Stomach (tissue), 9 donors: Measurements from ENCODE around the gene ZC3H7B. TPM values are rescaled to one million over a fixed set of nuclear protein-coding genes. Genes with fewer than 3 reads are reported as not detected.

Source experiments
- DNase-seq, 2 donors: peaks; one replicate each; pipeline versions ENCODE4 v3.0.0 to v3.0.0-alpha.2; 2013 to 2019
- H3K27ac ChIP-seq, 5 donors: fragments of 200-600 bp in 4 of 5; sonication (generic) in 4 of 5; one replicate each; pipeline ENCODE4 v1.5.1; 2013 to 2019; ENCODE audit warnings: mild to moderate bottlenecking in 1 of 5, moderate library complexity in 1 of 5
- H3K27me3 ChIP-seq, 3 donors: fragments of 200-600 bp; sonication (generic); one replicate each; pipeline ENCODE4 v1.5.1; 2017 to 2019; ENCODE audit warnings: mixed run types in 1 of 3
- H3K36me3 ChIP-seq, 4 donors: fragments of 200-600 bp; sonication (generic); 1 replicate in 3 of 4; 2 replicates in 1 of 4; pipeline ENCODE4 v1.5.1; 2016 to 2019
- H3K4me1 ChIP-seq, 4 donors: fragments of 200-600 bp; sonication (generic); one replicate each; pipeline ENCODE4 v1.5.1; 2016 to 2019
- H3K4me3 ChIP-seq, 4 donors: fragments of 200-600 bp; sonication (generic) in 3 of 4; one replicate each; pipeline ENCODE4 v1.5.1; 2016 to 2019; ENCODE audit warnings: mild to moderate bottlenecking in 1 of 4
- H3K9me3 ChIP-seq, 4 donors: fragments of 200-600 bp; sonication (generic); one replicate each; pipeline ENCODE4 v1.5.1; 2016 to 2019
- EP300 ChIP-seq: sonication (generic); formaldehyde crosslinking; IDR thresholded peaks from one replicate; pipeline ENCODE4 v1.6.1; 2017; ENCODE audit warnings: antibody characterized with exemption
- POLR2A ChIP-seq, 4 donors: fragments of 450-650 bp; IDR thresholded peaks; one replicate each; pipeline ENCODE4 v1.6.1; 2016; ENCODE audit warnings: antibody characterized with exemption in 4 of 4, control low read depth in 2 of 4, mild to moderate bottlenecking in 1 of 4, moderate library complexity in 1 of 4
- POLR2AphosphoS5 ChIP-seq, 3 donors: sonication (generic); formaldehyde crosslinking; IDR thresholded peaks; one replicate each; pipeline ENCODE4 v1.6.1; 2016; ENCODE audit warnings: antibody characterized with exemption in 3 of 3
- WGBS, 5 donors: extraction: QIAGEN DNeasy Blood & Tissue Kit in 3 of 5; methylation state at CpG; one replicate each; pipeline versions ENCODE4 v1.1.5 to v1.1.7; 2013 to 2018; 5-methylcytosine and 5-hydroxymethylcytosine counted together
- intact Hi-C: fragments of 100-400 bp; cut with DNase I; formaldehyde crosslinking; loops from one replicate; pipeline ENCODE4 v1.15.1; 2023; ENCODE audit warnings: low total_unique reads
- polyA plus RNA-seq, 3 donors: library from polyadenylated mRNA; stranded (reverse); fragments of 200-250 nt; gene quantifications; one replicate each; pipeline ENCODE4 v1.2.3, GENCODE V29; 2013
- total RNA-seq, 5 donors: library from RNA; depleted of rRNA; stranded (reverse); fragments of >200 nt; gene quantifications; one replicate each; pipeline versions ENCODE4 v1.1.0 to v1.2.3, GENCODE V29; 2014 to 2016
- TF ChIP-seq, protein P1 (sequence below), 7 experiments: fragments of 450-650 bp in 4 of 7; fragments of 200-600 bp in 3 of 7; sonication (generic) in 3 of 7; IDR thresholded peaks; one replicate each; pipeline ENCODE4 v1.5.1; 2016 to 2019; ENCODE audit warnings: antibody characterized with exemption in 7 of 7, control low read depth in 2 of 7, mild to moderate bottlenecking in 1 of 7
- donor health status: healthy with polysubstance abuse.
- donor health status: Bipolar disorder and iron deficiency.
- donor health status: healthy.

The ZC3H7B gene
- total and polyA plus RNA-seq, 8 donors: 4.7 to 40.1 (median 26.2) TPM

DNA sequence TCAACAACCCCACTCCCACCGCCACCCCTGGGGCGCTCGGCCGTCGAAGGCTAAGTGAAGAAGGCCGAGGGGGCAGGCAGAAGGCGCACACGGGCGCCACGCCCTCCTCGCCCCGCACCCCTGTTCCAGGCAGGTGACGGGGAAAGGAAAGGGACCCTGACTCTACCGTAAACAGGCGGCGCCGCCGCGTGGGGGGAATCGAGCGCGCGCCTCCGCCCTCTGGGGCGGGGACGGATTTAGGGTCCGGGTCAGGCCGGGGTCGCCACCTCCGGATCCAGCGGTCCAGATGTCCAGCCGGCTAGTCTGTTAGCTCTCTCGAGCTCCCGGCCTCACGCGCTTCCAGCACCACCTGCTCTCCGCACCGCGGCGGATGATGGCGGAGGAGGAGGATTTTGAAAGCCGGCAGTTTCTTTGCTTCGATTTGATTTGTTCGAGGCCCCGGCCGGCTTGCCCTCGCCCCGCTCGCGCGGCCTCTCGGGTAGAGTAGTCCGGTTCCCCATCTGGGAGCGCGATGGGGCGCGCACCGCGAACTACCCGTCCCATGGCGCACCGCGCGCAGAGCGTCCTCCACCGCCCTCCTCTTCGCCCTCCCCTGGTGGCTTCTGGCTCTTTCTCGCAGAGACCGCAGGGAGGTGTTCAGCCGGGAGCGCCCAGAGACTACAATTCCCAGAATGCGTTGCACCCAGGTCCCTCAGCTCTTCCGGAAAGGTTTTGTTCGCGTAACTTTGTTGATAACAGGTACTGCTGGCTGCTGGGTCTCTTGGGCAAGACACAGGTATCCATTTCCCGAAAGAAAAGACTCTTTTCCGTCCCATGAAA, 15.3 kb upstream of the ZC3H7B start, which contains the start of gene RANGAP1:
TSS of gene RANGAP1 (minus strand) at position 368 of the 819 bp plus-strand sequence. CDS start 5,143 bp downstream, outside the sequence.
- 0 to 1% (median 0%) methylated on average over 51 to 77 of the region's 77 CpGs for WGBS, 5 donors
- Histone ChIP-seq H3K36me3 (peaks cover 9 to 37% (median 32%) of the 10 kb centered on the region in 4 donors), H3K27ac (peak within 1 kb of the TSS; percentile 82 to 94 (median 91)), H3K9me3 (no peaks in the 10 kb centered on the region), H3K27me3 (no peaks in the 10 kb centered on the region), H3K4me1 (peaks cover 15 to 58% (median 38%) of the 10 kb centered on the region in 4 donors), H3K4me3 (peak within 1 kb of the TSS; percentile 62 to 97 (median 92))
- TF ChIP-seq, protein P1, sequence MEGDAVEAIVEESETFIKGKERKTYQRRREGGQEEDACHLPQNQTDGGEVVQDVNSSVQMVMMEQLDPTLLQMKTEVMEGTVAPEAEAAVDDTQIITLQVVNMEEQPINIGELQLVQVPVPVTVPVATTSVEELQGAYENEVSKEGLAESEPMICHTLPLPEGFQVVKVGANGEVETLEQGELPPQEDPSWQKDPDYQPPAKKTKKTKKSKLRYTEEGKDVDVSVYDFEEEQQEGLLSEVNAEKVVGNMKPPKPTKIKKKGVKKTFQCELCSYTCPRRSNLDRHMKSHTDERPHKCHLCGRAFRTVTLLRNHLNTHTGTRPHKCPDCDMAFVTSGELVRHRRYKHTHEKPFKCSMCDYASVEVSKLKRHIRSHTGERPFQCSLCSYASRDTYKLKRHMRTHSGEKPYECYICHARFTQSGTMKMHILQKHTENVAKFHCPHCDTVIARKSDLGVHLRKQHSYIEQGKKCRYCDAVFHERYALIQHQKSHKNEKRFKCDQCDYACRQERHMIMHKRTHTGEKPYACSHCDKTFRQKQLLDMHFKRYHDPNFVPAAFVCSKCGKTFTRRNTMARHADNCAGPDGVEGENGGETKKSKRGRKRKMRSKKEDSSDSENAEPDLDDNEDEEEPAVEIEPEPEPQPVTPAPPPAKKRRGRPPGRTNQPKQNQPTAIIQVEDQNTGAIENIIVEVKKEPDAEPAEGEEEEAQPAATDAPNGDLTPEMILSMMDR (IDR thresholded peaks at IDR 0.05): peak in 2 of 7 experiments; percentile 12 to 43
- TF ChIP-seq POLR2A (IDR thresholded peaks at IDR 0.05) (peak in 2 of 4 donors; percentile 40 to 53), EP300 (no peak), POLR2AphosphoS5 (IDR thresholded peaks at IDR 0.05) (peak; percentile 90 to 95 (median 90))
- peak; percentile 98 to 100 for DNase-seq
- intact Hi-C loops: no loop called here

DNA sequence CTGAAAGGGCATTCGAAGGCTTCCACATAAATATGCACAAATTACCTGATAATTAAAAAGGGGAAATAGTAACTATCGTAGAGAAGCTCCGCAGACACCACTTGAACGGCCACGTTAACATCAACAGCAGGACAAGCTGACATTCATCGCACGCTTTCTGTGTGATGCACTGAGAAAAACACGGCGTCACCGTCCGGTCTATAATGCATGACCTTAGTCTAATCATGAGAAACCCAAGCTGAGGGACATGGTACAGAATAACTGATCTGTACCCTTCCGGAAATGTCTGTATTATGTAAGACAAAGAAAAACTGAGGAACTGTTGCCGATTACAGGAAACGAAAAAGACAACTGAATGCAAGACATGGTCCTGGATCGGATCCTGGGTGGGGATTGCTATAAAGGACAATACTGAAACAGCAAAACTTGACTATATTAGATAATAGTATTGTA, 14.7 kb upstream of the ZC3H7B start:
- no peak for TF ChIP-seq POLR2A (IDR thresholded peaks at IDR 0.05)
- TF ChIP-seq EP300: no peak
- no peak for TF ChIP-seq POLR2AphosphoS5 (IDR thresholded peaks at IDR 0.05)
- TF ChIP-seq, protein P1 (IDR thresholded peaks at IDR 0.05): no peak
- Histone ChIP-seq H3K9me3 (no peaks in the 10 kb centered on the region), H3K27ac (peak overlapping the region; percentile 45 to 92 (median 88)), H3K36me3 (peaks cover 9 to 30% (median 27%) of the 10 kb centered on the region in 4 donors), H3K4me1 (peaks cover 15 to 55% (median 38%) of the 10 kb centered on the region in 4 donors), H3K27me3 (no peaks in the 10 kb centered on the region), H3K4me3 (peak overlapping the region; percentile 62 to 97 (median 92))
- DNase-seq: no peak
- 1 to 2% (median 2%) methylated on average over 15 of the region's 15 CpGs for WGBS, 5 donors
- intact Hi-C loops: no loop called here

DNA sequence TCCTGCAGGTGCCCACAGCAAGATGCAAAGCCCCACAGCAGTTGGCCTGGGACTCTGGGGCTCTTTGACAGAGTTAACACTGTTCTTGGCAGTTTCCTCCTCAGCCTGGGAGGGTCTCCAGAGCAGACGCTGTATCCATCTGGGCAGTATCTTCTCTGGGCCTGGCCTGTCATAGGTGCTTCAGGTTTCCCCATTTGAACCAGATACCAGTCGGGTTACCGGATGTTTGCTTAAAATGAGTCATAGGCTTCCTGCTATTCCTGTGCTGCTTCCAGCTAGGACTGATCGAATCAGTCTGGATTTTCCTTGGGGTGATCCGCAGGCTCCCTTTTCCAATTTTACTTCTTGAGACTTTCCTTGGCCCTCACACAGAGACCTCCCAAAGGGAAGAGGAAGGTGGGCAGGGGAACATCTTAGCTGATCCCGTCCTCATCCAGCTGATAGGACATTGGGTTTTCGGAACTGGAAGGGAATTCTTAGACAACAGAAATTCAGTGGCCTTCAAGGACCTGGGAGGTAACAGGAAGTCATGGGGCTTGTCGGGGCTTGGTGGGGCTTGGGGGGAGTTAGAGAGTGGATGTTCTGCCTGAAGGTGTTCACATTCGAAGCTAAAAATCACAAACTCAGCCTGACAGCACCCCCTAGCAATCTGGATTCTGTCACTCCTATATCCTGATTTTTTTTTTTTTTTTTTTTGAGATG, 12.9 kb upstream of the ZC3H7B start:
- H3K36me3 ChIP-seq: peaks cover 8 to 14% (median 12%) of the 10 kb centered on the region in 4 donors
- no peak overlapping the region for H3K4me3 ChIP-seq
- intact Hi-C loops: no loop called here
- H3K4me1 ChIP-seq: peaks cover 15 to 55% (median 38%) of the 10 kb centered on the region in 4 donors
- WGBS, 5 donors: 25 to 38% (median 30%) methylated on average over 9 of the region's 9 CpGs
- TF ChIP-seq, protein P1 (IDR thresholded peaks at IDR 0.05): no peak
- TF ChIP-seq POLR2A (IDR thresholded peaks at IDR 0.05) (no peak), POLR2AphosphoS5 (IDR thresholded peaks at IDR 0.05) (peak in 2 of 3 donors; percentile 61 to 77)
- peak overlapping the region; percentile 66 to 92 (median 88) for H3K27ac ChIP-seq
- no peaks in the 10 kb centered on the region for H3K9me3 ChIP-seq
- no peaks in the 10 kb centered on the region for H3K27me3 ChIP-seq
- DNase-seq: peak; percentile 37 to 82

DNA sequence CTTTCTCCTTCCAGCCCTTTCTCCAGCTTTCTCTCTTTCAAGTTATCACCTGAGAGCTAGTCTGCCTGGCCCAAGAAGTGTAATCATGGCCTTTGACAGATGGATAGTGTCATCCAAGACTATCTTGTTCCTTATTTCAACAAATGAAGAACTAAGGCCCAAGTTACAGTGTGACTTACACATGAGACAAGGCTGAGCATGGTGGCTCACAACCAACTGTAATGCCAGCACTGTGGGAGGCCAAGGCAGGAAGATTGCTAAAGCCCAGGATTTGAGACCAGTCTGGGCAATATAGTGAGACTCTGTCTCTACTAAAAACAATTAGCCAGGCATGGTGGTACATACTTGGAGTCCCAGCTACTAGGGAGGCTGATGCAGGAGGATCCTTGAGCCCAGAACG, 11.7 kb upstream of the ZC3H7B start:
- no peak for DNase-seq
- Histone ChIP-seq H3K4me1 (peaks cover 15 to 44% (median 34%) of the 10 kb centered on the region in 4 donors), H3K4me3 (no peak overlapping the region), H3K27ac (peak overlapping the region in 3 of 5 donors; percentile 88 to 92 (median 91)), H3K27me3 (no peaks in the 10 kb centered on the region), H3K36me3 (peaks cover 0 to 2% (median under 1%) of the 10 kb centered on the region in 4 donors), H3K9me3 (no peaks in the 10 kb centered on the region)
- intact Hi-C loops: no loop called here
- WGBS, 5 donors: 88 to 100% (median 96%) methylated on average over 1 of the region's 1 CpG
- TF ChIP-seq, protein P1 (IDR thresholded peaks at IDR 0.05): no peak
- TF ChIP-seq EP300: no peak
